ENCODE measurements around the gene PDZD2. TPM values are rescaled to one million over a fixed set of nuclear protein-coding genes. Genes with fewer than 3 reads are reported as not detected.
A peak's percentile ranks its signal among the peaks of the same experiment; 100 is the strongest.

Gene PDZD2
- total RNA-seq, 1 donor from 2014 or later: 1.1 TPM

GRCh38 chr5:31855134-31856040 lies 216.5 kb downstream of the PDZD2 start:
- DNase-seq (ENCODE audit: low spot score): peak; percentile 61

GRCh38 chr5:31859096-31859495 lies 220.2 kb downstream of the PDZD2 start:
- Histone ChIP-seq H3K27me3 (no peaks in the 10 kb centered on the region), H2AFZ (replicated peaks) (no peak overlapping the region), H3K4me1 (peaks cover 23% of the 10 kb centered on the region), H3K9me3 (ENCODE audit: low read depth) (peaks cover 9% of the 10 kb centered on the region), H3K4me3 (no peak overlapping the region), H3K9ac (no peak overlapping the region), H3K4me2 (no peak overlapping the region), H3K79me2 (ENCODE audit: low read depth) (no peaks in the 10 kb centered on the region), H3K36me3 (no peaks in the 10 kb centered on the region), H3F3A (ENCODE audit: low read depth) (peaks cover 31% of the 10 kb centered on the region), H4K20me1 (ENCODE audit: low read depth) (no peaks in the 10 kb centered on the region), H3K27ac (no peak overlapping the region)
- Mint-ChIP-seq H3K36me3 (peaks cover 4% of the 10 kb centered on the region), H3K4me3 (no peak overlapping the region), H3K27ac (no peak overlapping the region), H3K27me3 (ENCODE audit: insufficient read depth, low read depth) (peaks cover 18% of the 10 kb centered on the region), H3K9me3 (peaks cover 22% of the 10 kb centered on the region), H3K4me1 (peaks cover 28% of the 10 kb centered on the region)
- no peak for TF ChIP-seq EZH2phosphoT487 (IDR thresholded peaks at IDR 0.05)
- no peak for DNase-seq (ENCODE audit: low spot score)

More at GRCh38 chr5:31855134-31856040, 216.5 kb downstream of the PDZD2 start:
- Histone ChIP-seq H3K9me3 (ENCODE audit: low read depth) (peaks cover 9% of the 10 kb centered on the region), H3K4me1 (peaks cover 25% of the 10 kb centered on the region), H3K9ac (no peak overlapping the region), H3K4me2 (peak overlapping the region; percentile 87), H4K20me1 (ENCODE audit: low read depth) (no peaks in the 10 kb centered on the region), H3K27ac (no peak overlapping the region), H3F3A (ENCODE audit: low read depth) (peaks cover 40% of the 10 kb centered on the region), H3K79me2 (ENCODE audit: low read depth) (no peaks in the 10 kb centered on the region), H3K36me3 (no peaks in the 10 kb centered on the region), H3K27me3 (no peaks in the 10 kb centered on the region), H2AFZ (replicated peaks) (peak overlapping the region; percentile 80), H3K4me3 (peak overlapping the region; percentile 59)
- Mint-ChIP-seq H3K27ac (peak overlapping the region; percentile 87), H3K4me1 (peaks cover 29% of the 10 kb centered on the region), H3K36me3 (peaks cover 4% of the 10 kb centered on the region), H3K4me3 (peak overlapping the region; percentile 94), H3K27me3 (ENCODE audit: insufficient read depth, low read depth) (peaks cover 24% of the 10 kb centered on the region), H3K9me3 (peaks cover 18% of the 10 kb centered on the region)
- no peak for TF ChIP-seq EZH2 (IDR thresholded peaks at IDR 0.05)
- TF ChIP-seq EZH2phosphoT487 (IDR thresholded peaks at IDR 0.05): no peak
- TF ChIP-seq CTCF (IDR thresholded peaks at IDR 0.05): peak; percentile 39

GRCh38 chr5:31860278-31860677 lies 221.3 kb downstream of the PDZD2 start:
- Histone ChIP-seq H3K4me3 (no peak overlapping the region), H3K4me2 (no peak overlapping the region), H4K20me1 (ENCODE audit: low read depth) (no peaks in the 10 kb centered on the region), H3K4me1 (peaks cover 22% of the 10 kb centered on the region), H3K27me3 (no peaks in the 10 kb centered on the region), H3K36me3 (no peaks in the 10 kb centered on the region), H3K79me2 (ENCODE audit: low read depth) (no peaks in the 10 kb centered on the region), H3K27ac (no peak overlapping the region), H3K9ac (no peak overlapping the region), H3K9me3 (ENCODE audit: low read depth) (peaks cover 9% of the 10 kb centered on the region), H3F3A (ENCODE audit: low read depth) (peaks cover 20% of the 10 kb centered on the region), H2AFZ (replicated peaks) (no peak overlapping the region)
- H3K4me1 Mint-ChIP-seq: peaks cover 26% of the 10 kb centered on the region
- H3K36me3 Mint-ChIP-seq: peaks cover 4% of the 10 kb centered on the region
- peaks cover 12% of the 10 kb centered on the region for H3K27me3 Mint-ChIP-seq (ENCODE audit: insufficient read depth, low read depth)
- no peak for TF ChIP-seq CTCF (IDR thresholded peaks at IDR 0.05)
- TF ChIP-seq EZH2phosphoT487 (IDR thresholded peaks at IDR 0.05): no peak
- no peak for TF ChIP-seq EZH2 (IDR thresholded peaks at IDR 0.05)
- no peak for DNase-seq (ENCODE audit: low spot score)
- peaks cover 22% of the 10 kb centered on the region for H3K9me3 Mint-ChIP-seq
- no peak overlapping the region for H3K4me3 Mint-ChIP-seq
- no peak overlapping the region for H3K27ac Mint-ChIP-seq

Data from neural progenitor cell (in vitro differentiated cells).